Measurements from ENCODE around the gene SUPT6H.

DNA sequence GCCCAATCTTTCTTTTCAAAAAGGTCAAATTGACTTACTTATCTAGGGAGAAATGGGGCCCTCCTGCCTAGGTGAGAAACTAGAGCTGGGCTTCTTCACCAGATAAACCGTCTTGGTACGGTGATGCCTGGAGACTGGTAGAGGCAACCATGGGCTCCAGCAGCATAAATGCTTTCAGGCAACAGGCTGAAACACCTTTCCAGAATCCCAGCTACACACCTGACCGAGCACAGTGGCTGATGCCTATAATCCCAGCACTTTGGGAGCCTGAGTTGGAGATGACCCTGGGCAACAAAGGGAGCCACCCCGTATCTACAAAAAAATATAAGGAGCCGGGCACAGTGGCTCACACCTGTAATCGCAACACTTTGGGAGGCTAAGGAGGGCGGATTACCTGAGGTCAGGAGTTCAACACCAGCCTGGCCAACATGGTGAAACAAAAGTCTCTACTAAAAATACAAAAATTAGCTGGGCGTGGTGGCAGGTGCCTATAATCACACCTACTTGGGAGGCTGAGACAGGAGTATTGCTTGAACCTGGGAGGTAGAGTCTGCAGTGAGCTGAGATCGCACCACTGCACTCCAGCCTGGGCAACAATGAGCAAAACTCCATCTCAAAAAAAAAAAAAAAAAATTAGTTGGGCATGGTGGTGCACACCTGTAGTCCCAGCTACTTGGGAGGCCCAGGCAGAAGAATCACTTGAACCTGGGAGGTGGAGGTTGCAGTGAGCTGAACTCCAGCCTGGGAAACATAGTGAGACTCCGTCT is 89.8 kb downstream of the SUPT6H start:
- TF ChIP-seq POLR2AphosphoS5 (IDR thresholded peaks at IDR 0.05; ENCODE audit: low read depth, low read length) (peak; percentile 30), POLR2A (IDR thresholded peaks at IDR 0.05; ENCODE audit: low read depth, low read length) (no peak; the same call in 1 of the 2 replicates)

Data from GM12892 (cell line).